ENCODE results near the gene TTC14.

The TTC14 gene

DNA sequence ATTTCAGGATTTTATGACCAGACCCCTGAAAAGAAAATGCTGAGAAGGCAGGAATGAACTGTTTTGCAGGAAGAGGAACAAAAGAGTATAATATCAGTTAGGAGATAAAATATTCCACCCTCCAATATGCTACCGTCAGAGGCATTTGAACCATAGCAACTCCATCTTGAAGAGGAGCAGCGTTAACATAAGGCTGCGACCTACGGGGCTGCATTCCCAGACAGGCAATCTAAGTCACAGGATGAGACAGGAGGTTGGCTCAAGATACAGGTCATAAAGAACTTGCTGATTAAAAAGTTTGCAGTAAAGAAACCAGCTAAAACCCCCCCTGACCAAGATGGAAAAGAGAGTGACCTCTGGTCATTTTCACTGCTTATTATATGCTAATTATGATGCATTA lies 54.4 kb downstream of the TTC14 start:
- Histone ChIP-seq H3K4me1 (ENCODE audit: control insufficient read depth, insufficient read depth, low read length) (no peaks in the 10 kb centered on the region), H3K9me3 (ENCODE audit: control insufficient read depth, insufficient read depth, low read depth, low read length) (no peaks in the 10 kb centered on the region), H3K4me3 (ENCODE audit: low read depth, low read length) (no peak overlapping the region), H3K36me3 (ENCODE audit: control insufficient read depth in 2 of 2, insufficient read depth in 1 of 2, low read length in 2 of 2) (no peaks in the 10 kb centered on the region), H3K27ac (ENCODE audit: extremely low read depth, low read depth, low read length) (no peak overlapping the region)
- ChIA-PET CTCF (interaction anchor here (0.7 kb wide), 1 partner anchor 689 kb away, joined by 3 read pairs; no protein-coding TSS in a partner anchor), POLR2A (no interaction called here)
- TF ChIP-seq, protein P1, sequence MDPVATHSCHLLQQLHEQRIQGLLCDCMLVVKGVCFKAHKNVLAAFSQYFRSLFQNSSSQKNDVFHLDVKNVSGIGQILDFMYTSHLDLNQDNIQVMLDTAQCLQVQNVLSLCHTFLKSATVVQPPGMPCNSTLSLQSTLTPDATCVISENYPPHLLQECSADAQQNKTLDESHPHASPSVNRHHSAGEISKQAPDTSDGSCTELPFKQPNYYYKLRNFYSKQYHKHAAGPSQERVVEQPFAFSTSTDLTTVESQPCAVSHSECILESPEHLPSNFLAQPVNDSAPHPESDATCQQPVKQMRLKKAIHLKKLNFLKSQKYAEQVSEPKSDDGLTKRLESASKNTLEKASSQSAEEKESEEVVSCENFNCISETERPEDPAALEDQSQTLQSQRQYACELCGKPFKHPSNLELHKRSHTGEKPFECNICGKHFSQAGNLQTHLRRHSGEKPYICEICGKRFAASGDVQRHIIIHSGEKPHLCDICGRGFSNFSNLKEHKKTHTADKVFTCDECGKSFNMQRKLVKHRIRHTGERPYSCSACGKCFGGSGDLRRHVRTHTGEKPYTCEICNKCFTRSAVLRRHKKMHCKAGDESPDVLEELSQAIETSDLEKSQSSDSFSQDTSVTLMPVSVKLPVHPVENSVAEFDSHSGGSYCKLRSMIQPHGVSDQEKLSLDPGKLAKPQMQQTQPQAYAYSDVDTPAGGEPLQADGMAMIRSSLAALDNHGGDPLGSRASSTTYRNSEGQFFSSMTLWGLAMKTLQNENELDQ (tag by site-specific recombination; IDR thresholded peaks at IDR 0.05; ENCODE audit: low read depth), result no peak
- TF ChIP-seq, protein P2, sequence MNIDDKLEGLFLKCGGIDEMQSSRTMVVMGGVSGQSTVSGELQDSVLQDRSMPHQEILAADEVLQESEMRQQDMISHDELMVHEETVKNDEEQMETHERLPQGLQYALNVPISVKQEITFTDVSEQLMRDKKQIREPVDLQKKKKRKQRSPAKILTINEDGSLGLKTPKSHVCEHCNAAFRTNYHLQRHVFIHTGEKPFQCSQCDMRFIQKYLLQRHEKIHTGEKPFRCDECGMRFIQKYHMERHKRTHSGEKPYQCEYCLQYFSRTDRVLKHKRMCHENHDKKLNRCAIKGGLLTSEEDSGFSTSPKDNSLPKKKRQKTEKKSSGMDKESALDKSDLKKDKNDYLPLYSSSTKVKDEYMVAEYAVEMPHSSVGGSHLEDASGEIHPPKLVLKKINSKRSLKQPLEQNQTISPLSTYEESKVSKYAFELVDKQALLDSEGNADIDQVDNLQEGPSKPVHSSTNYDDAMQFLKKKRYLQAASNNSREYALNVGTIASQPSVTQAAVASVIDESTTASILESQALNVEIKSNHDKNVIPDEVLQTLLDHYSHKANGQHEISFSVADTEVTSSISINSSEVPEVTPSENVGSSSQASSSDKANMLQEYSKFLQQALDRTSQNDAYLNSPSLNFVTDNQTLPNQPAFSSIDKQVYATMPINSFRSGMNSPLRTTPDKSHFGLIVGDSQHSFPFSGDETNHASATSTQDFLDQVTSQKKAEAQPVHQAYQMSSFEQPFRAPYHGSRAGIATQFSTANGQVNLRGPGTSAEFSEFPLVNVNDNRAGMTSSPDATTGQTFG (tag by site-specific recombination; IDR thresholded peaks at IDR 0.05; ENCODE audit: borderline replicate concordance), result no peak
- TF ChIP-seq ZNF324 (tag by site-specific recombination; IDR thresholded peaks at IDR 0.05) (no peak), ZNF664 (tag by site-specific recombination; IDR thresholded peaks at IDR 0.05) (no peak), ZSCAN23 (tag by site-specific recombination; IDR thresholded peaks at IDR 0.05) (no peak), RBAK (tag by site-specific recombination; IDR thresholded peaks at IDR 0.05) (no peak), ZNF600 (tag by site-specific recombination; IDR thresholded peaks at IDR 0.05) (no peak), MZF1 (tag by site-specific recombination; IDR thresholded peaks at IDR 0.05; ENCODE audit: borderline replicate concordance) (no peak), YY1 (tag by site-specific recombination; IDR thresholded peaks at IDR 0.05) (no peak), ZNF514 (tag by site-specific recombination; IDR thresholded peaks at IDR 0.05) (no peak), ZFP3 (tag by site-specific recombination; IDR thresholded peaks at IDR 0.05; ENCODE audit: low read depth) (no peak), ZNF629 (tag by site-specific recombination; IDR thresholded peaks at IDR 0.05) (no peak)
- TF ChIP-seq, protein P3, sequence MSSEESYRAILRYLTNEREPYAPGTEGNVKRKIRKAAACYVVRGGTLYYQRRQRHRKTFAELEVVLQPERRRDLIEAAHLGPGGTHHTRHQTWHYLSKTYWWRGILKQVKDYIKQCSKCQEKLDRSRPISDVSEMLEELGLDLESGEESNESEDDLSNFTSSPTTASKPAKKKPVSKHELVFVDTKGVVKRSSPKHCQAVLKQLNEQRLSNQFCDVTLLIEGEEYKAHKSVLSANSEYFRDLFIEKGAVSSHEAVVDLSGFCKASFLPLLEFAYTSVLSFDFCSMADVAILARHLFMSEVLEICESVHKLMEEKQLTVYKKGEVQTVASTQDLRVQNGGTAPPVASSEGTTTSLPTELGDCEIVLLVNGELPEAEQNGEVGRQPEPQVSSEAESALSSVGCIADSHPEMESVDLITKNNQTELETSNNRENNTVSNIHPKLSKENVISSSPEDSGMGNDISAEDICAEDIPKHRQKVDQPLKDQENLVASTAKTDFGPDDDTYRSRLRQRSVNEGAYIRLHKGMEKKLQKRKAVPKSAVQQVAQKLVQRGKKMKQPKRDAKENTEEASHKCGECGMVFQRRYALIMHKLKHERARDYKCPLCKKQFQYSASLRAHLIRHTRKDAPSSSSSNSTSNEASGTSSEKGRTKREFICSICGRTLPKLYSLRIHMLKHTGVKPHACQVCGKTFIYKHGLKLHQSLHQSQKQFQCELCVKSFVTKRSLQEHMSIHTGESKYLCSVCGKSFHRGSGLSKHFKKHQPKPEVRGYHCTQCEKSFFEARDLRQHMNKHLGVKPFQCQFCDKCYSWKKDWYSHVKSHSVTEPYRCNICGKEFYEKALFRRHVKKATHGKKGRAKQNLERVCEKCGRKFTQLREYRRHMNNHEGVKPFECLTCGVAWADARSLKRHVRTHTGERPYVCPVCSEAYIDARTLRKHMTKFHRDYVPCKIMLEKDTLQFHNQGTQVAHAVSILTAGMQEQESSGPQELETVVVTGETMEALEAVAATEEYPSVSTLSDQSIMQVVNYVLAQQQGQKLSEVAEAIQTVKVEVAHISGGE (tag by site-specific recombination; conservative IDR thresholded peaks at IDR 0.05; ENCODE audit: low read depth), result no peak
- TF ChIP-seq, protein P4, sequence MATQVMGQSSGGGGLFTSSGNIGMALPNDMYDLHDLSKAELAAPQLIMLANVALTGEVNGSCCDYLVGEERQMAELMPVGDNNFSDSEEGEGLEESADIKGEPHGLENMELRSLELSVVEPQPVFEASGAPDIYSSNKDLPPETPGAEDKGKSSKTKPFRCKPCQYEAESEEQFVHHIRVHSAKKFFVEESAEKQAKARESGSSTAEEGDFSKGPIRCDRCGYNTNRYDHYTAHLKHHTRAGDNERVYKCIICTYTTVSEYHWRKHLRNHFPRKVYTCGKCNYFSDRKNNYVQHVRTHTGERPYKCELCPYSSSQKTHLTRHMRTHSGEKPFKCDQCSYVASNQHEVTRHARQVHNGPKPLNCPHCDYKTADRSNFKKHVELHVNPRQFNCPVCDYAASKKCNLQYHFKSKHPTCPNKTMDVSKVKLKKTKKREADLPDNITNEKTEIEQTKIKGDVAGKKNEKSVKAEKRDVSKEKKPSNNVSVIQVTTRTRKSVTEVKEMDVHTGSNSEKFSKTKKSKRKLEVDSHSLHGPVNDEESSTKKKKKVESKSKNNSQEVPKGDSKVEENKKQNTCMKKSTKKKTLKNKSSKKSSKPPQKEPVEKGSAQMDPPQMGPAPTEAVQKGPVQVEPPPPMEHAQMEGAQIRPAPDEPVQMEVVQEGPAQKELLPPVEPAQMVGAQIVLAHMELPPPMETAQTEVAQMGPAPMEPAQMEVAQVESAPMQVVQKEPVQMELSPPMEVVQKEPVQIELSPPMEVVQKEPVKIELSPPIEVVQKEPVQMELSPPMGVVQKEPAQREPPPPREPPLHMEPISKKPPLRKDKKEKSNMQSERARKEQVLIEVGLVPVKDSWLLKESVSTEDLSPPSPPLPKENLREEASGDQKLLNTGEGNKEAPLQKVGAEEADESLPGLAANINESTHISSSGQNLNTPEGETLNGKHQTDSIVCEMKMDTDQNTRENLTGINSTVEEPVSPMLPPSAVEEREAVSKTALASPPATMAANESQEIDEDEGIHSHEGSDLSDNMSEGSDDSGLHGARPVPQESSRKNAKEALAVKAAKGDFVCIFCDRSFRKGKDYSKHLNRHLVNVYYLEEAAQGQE (tag by site-specific recombination; IDR thresholded peaks at IDR 0.05), result no peak
